Muscle of arm (tissue), 12 donors: ENCODE measurements around the gene MACF1. TPM values are rescaled to one million over a fixed set of nuclear protein-coding genes. Genes with fewer than 3 reads are reported as not detected.
"Not testable (repeated sequence)": the region's sequence is repeated elsewhere in the genome, so short reads cannot be mapped to it uniquely, and the experiment has no call there.

ENCODE experiments used
- DNase-seq: peaks from one replicate; pipeline ENCODE4 v3.0.0-alpha.2; 2013
- polyA plus RNA-seq, 12 donors: library from polyadenylated mRNA; unstranded; fragments of 120-200 nt; gene quantifications; one replicate each; pipeline ENCODE4 v1.2.1, GENCODE V29; 2013; ENCODE audit not compliant: insufficient read length in 12 of 12

The MACF1 gene
- polyA plus RNA-seq, 12 donors, result 137 to 381 (median 287) TPM

DNA sequence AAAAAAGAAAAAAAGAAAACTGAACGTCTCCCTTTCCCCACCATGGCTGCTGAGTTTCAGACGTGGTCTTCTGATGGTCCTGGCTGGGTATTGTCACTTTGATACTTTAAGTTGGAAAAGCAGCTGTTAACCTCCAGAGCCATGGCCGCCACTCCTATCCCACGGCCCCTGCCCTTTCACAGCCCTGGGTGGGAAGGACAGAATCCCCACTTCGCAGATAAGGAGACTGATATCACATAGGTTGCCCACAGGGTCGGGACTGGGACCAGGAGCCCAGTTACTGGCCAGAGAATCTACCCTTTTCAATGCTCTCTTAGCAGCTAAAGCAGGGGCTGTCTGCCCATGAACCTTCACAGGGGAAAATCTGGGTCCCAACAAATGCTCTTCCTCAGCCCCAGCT, 303.8 kb downstream of the MACF1 start:
- DNase-seq, result no peak

DNA sequence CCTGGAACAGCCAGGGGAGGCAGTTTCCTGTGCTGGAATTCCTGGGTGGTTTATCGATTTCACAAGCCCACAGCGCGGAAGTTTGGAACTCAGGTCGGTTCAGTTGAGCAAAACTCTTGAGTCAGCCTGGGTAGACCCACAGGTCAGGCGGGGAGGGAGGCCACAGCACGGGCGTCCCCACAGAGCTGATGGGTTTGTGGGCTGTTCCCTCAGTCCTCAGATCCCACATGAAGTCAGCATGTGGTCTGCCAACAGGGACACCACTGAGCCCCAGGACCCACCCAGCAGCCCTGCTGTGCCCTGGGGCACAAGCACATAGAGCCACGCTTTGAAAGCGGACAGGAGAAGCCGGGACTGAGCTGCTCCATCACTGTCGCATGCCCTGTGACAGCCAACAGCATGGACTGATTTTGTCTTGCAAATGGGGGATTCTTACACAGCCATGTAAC, 304.4 kb downstream of the MACF1 start:
- DNase-seq, result no peak

- no peak for DNase-seq
Observed at GRCh38 chr1:39509360-39510009, 305.0 kb downstream of the MACF1 start.

GRCh38 chr1:39510570-39511186, 306.2 kb downstream of the MACF1 start:
- not testable (repeated sequence) for DNase-seq

DNA sequence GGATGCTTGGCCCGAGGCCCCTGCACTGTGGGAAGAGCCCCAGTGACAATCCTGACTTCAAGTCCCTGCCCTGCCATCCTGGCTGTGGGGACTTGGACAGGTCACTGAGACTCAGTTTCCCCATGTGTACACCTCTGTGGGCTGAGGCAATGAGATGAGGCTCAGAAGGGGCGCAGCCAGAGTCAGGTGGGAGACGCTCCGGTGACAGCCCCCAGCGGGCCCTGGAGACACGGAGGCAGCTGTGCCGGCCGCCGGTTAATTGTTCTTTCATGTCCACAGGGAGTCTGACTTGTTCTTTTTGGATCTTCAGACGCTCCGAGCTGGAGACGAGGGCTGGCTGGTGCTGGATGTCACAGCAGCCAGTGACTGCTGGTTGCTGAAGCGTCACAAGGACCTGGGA, 307.0 kb downstream of the MACF1 start:
- not testable (repeated sequence) for DNase-seq

- not testable (repeated sequence) for DNase-seq
Observed at GRCh38 chr1:39512234-39512847, 307.8 kb downstream of the MACF1 start.

- not testable (repeated sequence) for DNase-seq
Observed at GRCh38 chr1:39514710-39515124, 310.2 kb downstream of the MACF1 start.

GRCh38 chr1:39515131-39516086, 310.9 kb downstream of the MACF1 start:
- not testable (repeated sequence) for DNase-seq

DNA sequence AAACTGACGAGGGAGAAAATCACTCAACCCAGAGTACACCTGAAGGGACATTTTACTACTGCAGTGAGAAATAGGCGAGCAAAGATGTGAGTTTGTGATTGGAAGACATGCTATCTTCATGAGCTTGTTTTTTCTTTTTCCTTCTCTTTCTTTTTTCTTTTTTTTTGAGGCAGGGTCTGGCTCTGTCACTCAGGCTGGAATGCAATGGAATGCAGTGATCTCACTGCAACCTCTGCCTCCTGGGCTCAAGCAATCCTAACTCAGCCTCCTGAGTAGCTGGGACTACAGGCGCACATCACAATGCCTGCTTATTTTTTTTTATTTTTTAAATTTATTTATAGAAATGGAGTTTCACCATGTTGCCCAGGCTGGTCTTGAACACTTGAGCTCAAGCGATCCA, 312.3 kb downstream of the MACF1 start:
- not testable (repeated sequence) for DNase-seq

- DNase-seq, result not testable (repeated sequence)
Observed at GRCh38 chr1:39517936-39518335, 313.4 kb downstream of the MACF1 start.

DNA sequence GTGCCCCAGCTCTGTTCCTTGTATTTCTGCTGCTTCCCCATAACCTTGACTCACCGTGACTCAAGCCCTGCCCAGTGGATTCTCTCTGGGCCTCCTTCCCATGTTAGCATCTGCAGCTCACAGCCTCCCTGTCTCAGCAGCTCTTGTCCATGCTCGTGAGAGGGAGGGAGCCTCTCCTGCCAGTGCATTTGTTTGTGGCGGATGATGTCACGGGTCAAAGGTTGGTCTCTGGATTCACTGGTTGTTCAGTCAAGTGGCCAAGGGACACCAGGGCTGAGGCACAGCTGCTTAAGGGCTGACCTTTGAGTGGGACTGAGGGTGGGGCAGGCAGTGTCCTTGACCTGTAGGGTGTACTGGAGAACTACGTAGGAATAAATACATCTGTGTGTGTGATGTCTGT, 314.9 kb downstream of the MACF1 start:
- not testable (repeated sequence) for DNase-seq

- DNase-seq, result not testable (repeated sequence)
Observed at GRCh38 chr1:39522221-39522620, 317.7 kb downstream of the MACF1 start.

GRCh38 chr1:39522661-39523567, 318.4 kb downstream of the MACF1 start:
- DNase-seq, result no peak

DNA sequence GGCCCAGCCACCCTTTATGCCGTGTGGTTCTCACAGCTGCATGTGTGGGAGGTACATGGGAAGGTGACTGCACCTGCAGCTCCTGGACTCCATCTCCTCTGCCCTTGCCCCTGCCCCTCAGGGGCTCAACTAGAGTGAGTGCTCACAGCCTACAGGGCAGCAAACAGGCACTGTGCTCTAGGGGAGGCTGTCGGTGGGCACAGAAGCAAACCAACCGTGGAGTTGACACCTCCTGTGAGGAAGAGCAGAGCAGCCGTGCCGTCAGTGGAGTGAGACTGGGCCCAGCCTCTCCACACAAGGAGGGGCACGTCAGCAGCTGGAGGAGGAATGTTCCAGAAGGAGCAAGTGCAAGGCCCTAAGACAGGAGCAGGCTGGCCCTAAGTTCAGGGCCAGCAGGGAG, 319.7 kb downstream of the MACF1 start:
- DNase-seq, result no peak

GRCh38 chr1:39524591-39525365, 320.3 kb downstream of the MACF1 start:
- DNase-seq, result no peak

DNA sequence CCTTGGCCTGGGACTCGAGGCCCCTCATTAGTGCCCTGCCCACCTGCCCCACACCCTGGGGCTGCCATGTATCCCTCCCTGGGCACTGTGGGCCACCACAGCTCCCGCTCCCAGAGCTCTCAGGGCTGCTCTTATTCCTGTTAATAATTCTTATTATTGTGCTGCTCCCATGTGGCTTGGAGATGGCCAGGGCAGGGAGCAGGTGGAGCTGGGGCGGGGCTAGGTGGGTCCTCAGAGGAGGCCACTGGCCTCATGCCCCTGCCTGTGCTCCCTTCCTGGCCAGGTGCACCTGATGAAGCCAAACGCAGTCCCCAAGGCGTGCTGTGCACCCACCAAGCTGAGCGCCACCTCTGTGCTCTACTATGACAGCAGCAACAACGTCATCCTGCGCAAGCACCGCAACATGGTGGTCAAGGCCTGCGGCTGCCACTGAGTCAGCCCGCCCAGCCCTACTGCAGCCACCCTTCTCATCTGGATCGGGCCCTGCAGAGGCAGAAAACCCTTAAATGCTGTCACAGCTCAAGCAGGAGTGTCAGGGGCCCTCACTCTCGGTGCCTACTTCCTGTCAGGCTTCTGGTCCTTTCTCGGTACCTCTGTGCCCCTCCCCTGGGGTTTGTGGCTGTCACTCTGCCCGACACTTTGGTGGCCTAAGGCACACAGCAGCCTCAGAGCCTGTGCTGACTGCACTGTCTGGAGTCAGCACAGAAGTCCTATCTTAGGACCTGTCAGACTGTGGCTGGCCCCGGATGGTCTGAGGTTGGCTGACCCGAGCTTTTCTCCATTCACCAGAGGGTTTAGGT, 321.1 kb downstream of the MACF1 start:
- no peak for DNase-seq

- no peak for DNase-seq
Observed at GRCh38 chr1:39526466-39527189, 322.1 kb downstream of the MACF1 start.

GRCh38 chr1:39527190-39527579, 322.7 kb downstream of the MACF1 start:
- not testable (repeated sequence) for DNase-seq
